GM23338 (cell line): Measurements from ENCODE around the gene GUCA2B. TPM values are rescaled to one million over a fixed set of nuclear protein-coding genes. Genes with fewer than 3 reads are reported as not detected.
A peak's percentile ranks its signal among the peaks of the same experiment; 100 is the strongest.

Experiments used
- ATAC-seq: fragments of 200-7000 bp; cut with Tn5 transposase; 3 replicates; pipeline ENCODE4 v1.9.1; 2020
- DNase-seq: peaks from one replicate; pipeline ENCODE4 v3.0.0-alpha.2; 2015; ENCODE audit warnings: low spot score
- H2AFZ ChIP-seq: fragments of 200-600 bp; sonication (generic); 2 replicates; pipeline ENCODE4 v1.8.0; 2016; ENCODE audit warnings: antibody characterized with exemption, mild to moderate bottlenecking, moderate library complexity
- H3F3A ChIP-seq: fragments of 200-600 bp; sonication (generic); replicated peaks from 2 replicates; pipeline ENCODE4 v1.8.0; 2017; ENCODE audit warnings: antibody characterized with exemption, mixed run types, low read depth
- H3K27ac ChIP-seq: fragments of 200-600 bp; sonication (generic); 2 replicates; pipeline ENCODE4 v1.6.1; 2016; ENCODE audit warnings: low read depth
- H3K27me3 ChIP-seq: fragments of 200-600 bp; sonication (generic); 2 replicates; pipeline ENCODE4 v1.8.0; 2016; ENCODE audit warnings: mild to moderate bottlenecking, mixed run types, moderate library complexity; ENCODE audit not compliant: insufficient read depth
- H3K36me3 ChIP-seq: fragments of 200-600 bp; sonication (generic); 2 replicates; pipeline ENCODE4 v1.8.0; 2016; ENCODE audit warnings: mild to moderate bottlenecking; ENCODE audit not compliant: insufficient read depth
- H3K4me1 ChIP-seq: fragments of 200-600 bp; sonication (generic); 2 replicates; pipeline ENCODE4 v1.8.0; 2016; ENCODE audit warnings: mild to moderate bottlenecking, moderate library complexity; ENCODE audit not compliant: insufficient read depth
- H3K4me2 ChIP-seq: fragments of 200-600 bp; sonication (generic); 2 replicates; pipeline ENCODE4 v1.7.1; 2017; ENCODE audit warnings: mixed run types
- H3K4me3 ChIP-seq: fragments of 200-600 bp; sonication (generic); 2 replicates; pipeline ENCODE4 v1.6.1; 2016; ENCODE audit warnings: mixed run types
- H3K79me2 ChIP-seq: fragments of 200-600 bp; sonication (generic); replicated peaks from 2 replicates; pipeline ENCODE4 v1.8.0; 2017; ENCODE audit warnings: mild to moderate bottlenecking; ENCODE audit not compliant: insufficient read depth
- H3K9me2 ChIP-seq: fragments of 200-600 bp; sonication (generic); 2 replicates; pipeline ENCODE4 v1.8.0; 2017; ENCODE audit not compliant: insufficient read depth
- H4K20me1 ChIP-seq: fragments of 200-600 bp; sonication (generic); replicated peaks from 2 replicates; pipeline ENCODE4 v1.8.0; 2017; ENCODE audit warnings: mild to moderate bottlenecking; ENCODE audit not compliant: insufficient read depth
- H3K27ac Mint-ChIP-seq: 2 replicates; pipeline ENCODE4 v1.8.0; 2020; ENCODE audit warnings: inconsistent platforms, mild to moderate bottlenecking, moderate library complexity, mixed read lengths
- H3K27me3 Mint-ChIP-seq: 3 replicates; pipeline ENCODE4 v1.8.0; 2022; ENCODE audit warnings: low read depth, mild to moderate bottlenecking, moderate library complexity, mixed read lengths, inconsistent platforms; ENCODE audit not compliant: insufficient read depth, poor library complexity
- H3K36me3 Mint-ChIP-seq: 3 replicates; pipeline ENCODE4 v1.8.0; 2021; ENCODE audit warnings: low read depth, mild to moderate bottlenecking, inconsistent platforms, moderate library complexity, mixed read lengths
- H3K4me1 Mint-ChIP-seq: 3 replicates; pipeline ENCODE4 v1.8.0; 2020; ENCODE audit warnings: mild to moderate bottlenecking, inconsistent platforms, mixed read lengths
- H3K4me3 Mint-ChIP-seq: 3 replicates; pipeline ENCODE4 v1.8.0; 2021; ENCODE audit warnings: moderate library complexity, mild to moderate bottlenecking, inconsistent platforms, mixed read lengths
- H3K9me3 Mint-ChIP-seq: 3 replicates; pipeline ENCODE4 v1.8.0; 2020; ENCODE audit warnings: moderate library complexity, mild to moderate bottlenecking, inconsistent platforms, mixed read lengths
- CTCF ChIP-seq, 2 experiments: fragments of 200-600 bp in 1 of 2; sonication (generic) in 1 of 2; conservative IDR thresholded peaks; 2 replicates each; pipeline versions ENCODE4 v1.5.1 to v1.6.1; 2016 to 2017; ENCODE audit warnings: antibody characterized with exemption in 2 of 2, low read depth in 2 of 2, mild to moderate bottlenecking in 2 of 2, moderate library complexity in 1 of 2
- EZH2phosphoT487 ChIP-seq: fragments of 200-600 bp; sonication (generic); IDR thresholded peaks from one replicate; pipeline ENCODE4 v1.8.1; 2018; ENCODE audit warnings: antibody characterized with exemption; ENCODE audit not compliant: unreplicated experiment
- STAT1 ChIP-seq: IDR thresholded peaks from one replicate; pipeline ENCODE4 v1.6.1; 2016; ENCODE audit warnings: antibody characterized with exemption; ENCODE audit not compliant: unreplicated experiment
- ZNF114 ChIP-seq: fragments of 250-450 bp; sonication (Bioruptor Pico); IDR thresholded peaks from 2 replicates; pipeline ENCODE4 v1.5.0; 2020; ENCODE audit warnings: mild to moderate bottlenecking, moderate library complexity
- polyA plus RNA-seq: library from polyadenylated mRNA; unstranded; fragments of >200 nt; fragmentation: Nextera tagmentation; extraction: Ambion mirVana; gene quantifications from 2 replicates; pipeline ENCODE4 v1.2.1, GENCODE V29; 2016
- total RNA-seq: library from RNA; depleted of rRNA; stranded (reverse); fragments of >200 nt; shearing (Covaris generic); gene quantifications from 2 replicates; pipeline ENCODE4 v1.2.3, GENCODE V29; 2014
- TF ChIP-seq, protein P1 (sequence below): fragments of 250-450 bp; sonication (Bioruptor Pico); IDR thresholded peaks from 2 replicates; pipeline ENCODE4 v1.5.0; 2020; ENCODE audit warnings: mild to moderate bottlenecking, moderate library complexity

GUCA2B gene
- total and polyA plus RNA-seq, 2 experiments from 2014 or later = not detected

DNA sequence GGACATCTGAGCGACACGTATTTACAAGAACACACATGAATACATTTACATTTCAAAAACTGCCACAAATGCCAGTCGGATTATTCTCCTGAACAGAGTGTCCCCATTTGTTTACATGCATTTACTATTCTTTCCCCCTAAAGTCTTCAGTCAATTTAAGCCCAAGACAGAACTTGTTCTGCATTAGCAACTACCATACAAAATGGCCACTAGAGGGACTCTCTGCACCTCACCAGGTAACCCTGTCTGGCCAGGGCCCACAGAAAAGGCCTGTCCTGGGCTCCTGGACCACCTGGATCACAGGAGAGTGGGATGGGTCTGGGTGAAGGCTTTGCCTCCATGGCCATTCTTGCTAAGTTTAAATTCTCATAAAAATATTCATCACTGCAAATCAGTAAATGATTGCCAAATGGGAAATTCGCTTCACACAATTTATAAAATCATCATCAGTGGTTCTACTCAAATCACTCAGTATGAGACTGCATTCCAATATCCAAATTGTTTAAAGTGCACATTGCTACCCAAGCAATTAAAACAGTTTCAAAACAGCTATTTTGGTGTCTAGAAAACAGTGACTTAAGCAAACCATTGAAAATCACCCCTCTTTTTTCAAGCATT lies 23.8 kb downstream of the GUCA2B start:
- H3K27ac ChIP-seq = no peak overlapping the region
- Mint-ChIP-seq H3K4me3 (no peak overlapping the region), H3K36me3 (peaks cover 4% of the 10 kb centered on the region), H3K27me3 (peaks cover 6% of the 10 kb centered on the region), H3K9me3 (no peaks in the 10 kb centered on the region), H3K4me1 (peaks cover 10% of the 10 kb centered on the region), H3K27ac (no peak overlapping the region)
- no peak overlapping the region for H2AFZ ChIP-seq
- H3K79me2 ChIP-seq = no peaks in the 10 kb centered on the region
- no peaks in the 10 kb centered on the region for H3K27me3 ChIP-seq
- no peaks in the 10 kb centered on the region for H3K9me2 ChIP-seq
- no peak overlapping the region for H3K4me3 ChIP-seq
- H4K20me1 ChIP-seq = no peaks in the 10 kb centered on the region; the same call in 1 of the 2 replicates
- DNase-seq = peak; percentile 89
- no peaks in the 10 kb centered on the region for H3K36me3 ChIP-seq
- peak; percentile 79 for ATAC-seq
- H3K4me1 ChIP-seq = no peaks in the 10 kb centered on the region
- no peak overlapping the region for H3K4me2 ChIP-seq
- H3F3A ChIP-seq = no peaks in the 10 kb centered on the region
- TF ChIP-seq STAT1 = no peak
- TF ChIP-seq EZH2phosphoT487 = no peak
- TF ChIP-seq, protein P1, sequence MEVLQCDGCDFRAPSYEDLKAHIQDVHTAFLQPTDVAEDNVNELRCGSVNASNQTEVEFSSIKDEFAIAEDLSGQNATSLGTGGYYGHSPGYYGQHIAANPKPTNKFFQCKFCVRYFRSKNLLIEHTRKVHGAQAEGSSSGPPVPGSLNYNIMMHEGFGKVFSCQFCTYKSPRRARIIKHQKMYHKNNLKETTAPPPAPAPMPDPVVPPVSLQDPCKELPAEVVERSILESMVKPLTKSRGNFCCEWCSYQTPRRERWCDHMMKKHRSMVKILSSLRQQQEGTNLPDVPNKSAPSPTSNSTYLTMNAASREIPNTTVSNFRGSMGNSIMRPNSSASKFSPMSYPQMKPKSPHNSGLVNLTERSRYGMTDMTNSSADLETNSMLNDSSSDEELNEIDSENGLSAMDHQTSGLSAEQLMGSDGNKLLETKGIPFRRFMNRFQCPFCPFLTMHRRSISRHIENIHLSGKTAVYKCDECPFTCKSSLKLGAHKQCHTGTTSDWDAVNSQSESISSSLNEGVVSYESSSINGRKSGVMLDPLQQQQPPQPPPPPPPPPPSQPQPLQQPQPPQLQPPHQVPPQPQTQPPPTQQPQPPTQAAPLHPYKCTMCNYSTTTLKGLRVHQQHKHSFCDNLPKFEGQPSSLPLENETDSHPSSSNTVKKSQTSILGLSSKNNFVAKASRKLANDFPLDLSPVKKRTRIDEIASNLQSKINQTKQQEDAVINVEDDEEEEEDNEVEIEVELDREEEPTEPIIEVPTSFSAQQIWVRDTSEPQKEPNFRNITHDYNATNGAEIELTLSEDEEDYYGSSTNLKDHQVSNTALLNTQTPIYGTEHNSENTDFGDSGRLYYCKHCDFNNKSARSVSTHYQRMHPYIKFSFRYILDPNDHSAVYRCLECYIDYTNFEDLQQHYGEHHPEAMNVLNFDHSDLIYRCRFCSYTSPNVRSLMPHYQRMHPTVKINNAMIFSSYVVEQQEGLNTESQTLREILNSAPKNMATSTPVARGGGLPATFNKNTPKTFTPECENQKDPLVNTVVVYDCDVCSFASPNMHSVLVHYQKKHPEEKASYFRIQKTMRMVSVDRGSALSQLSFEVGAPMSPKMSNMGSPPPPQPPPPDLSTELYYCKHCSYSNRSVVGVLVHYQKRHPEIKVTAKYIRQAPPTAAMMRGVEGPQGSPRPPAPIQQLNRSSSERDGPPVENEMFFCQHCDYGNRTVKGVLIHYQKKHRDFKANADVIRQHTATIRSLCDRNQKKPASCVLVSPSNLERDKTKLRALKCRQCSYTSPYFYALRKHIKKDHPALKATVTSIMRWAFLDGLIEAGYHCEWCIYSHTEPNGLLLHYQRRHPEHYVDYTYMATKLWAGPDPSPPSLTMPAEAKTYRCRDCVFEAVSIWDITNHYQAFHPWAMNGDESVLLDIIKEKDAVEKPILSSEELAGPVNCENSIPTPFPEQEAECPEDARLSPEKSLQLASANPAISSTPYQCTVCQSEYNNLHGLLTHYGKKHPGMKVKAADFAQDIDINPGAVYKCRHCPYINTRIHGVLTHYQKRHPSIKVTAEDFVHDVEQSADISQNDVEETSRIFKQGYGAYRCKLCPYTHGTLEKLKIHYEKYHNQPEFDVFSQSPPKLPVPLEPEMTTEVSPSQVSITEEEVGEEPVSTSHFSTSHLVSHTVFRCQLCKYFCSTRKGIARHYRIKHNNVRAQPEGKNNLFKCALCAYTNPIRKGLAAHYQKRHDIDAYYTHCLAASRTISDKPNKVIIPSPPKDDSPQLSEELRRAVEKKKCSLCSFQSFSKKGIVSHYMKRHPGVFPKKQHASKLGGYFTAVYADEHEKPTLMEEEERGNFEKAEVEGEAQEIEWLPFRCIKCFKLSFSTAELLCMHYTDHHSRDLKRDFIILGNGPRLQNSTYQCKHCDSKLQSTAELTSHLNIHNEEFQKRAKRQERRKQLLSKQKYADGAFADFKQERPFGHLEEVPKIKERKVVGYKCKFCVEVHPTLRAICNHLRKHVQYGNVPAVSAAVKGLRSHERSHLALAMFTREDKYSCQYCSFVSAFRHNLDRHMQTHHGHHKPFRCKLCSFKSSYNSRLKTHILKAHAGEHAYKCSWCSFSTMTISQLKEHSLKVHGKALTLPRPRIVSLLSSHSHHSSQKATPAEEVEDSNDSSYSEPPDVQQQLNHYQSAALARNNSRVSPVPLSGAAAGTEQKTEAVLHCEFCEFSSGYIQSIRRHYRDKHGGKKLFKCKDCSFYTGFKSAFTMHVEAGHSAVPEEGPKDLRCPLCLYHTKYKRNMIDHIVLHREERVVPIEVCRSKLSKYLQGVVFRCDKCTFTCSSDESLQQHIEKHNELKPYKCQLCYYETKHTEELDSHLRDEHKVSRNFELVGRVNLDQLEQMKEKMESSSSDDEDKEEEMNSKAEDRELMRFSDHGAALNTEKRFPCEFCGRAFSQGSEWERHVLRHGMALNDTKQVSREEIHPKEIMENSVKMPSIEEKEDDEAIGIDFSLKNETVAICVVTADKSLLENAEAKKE (CRISPR knock-in tag) = no peak
- TF ChIP-seq CTCF (conservative IDR thresholded peaks at IDR 0.05; ENCODE audit: low read depth in 2 of 2) = peak; percentile 85 to 94
- TF ChIP-seq ZNF114 = no peak
